Measurements from ENCODE around the gene IL12RB2.

IL12RB2 gene

DNA sequence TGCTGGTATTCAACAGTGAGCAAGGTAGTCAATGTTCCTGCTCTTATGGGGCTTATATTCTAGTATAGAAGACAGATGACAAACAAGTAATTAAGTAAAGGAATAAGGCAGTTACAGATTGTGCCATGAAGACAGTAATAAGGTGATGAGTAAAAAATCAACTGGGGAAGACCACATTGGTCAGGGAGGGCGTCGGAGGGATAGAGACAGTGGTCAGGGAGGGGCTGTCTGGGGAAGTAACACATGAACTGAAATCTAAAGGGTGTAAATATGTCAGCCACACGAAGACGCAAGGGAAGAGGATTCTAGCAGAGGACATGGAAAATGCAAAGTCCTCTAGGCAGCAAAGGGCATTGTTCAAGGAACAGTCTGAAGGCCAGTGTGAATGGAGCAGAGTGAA, 10.1 kb downstream of the IL12RB2 start (continued):
- TF ChIP-seq, protein P1, sequence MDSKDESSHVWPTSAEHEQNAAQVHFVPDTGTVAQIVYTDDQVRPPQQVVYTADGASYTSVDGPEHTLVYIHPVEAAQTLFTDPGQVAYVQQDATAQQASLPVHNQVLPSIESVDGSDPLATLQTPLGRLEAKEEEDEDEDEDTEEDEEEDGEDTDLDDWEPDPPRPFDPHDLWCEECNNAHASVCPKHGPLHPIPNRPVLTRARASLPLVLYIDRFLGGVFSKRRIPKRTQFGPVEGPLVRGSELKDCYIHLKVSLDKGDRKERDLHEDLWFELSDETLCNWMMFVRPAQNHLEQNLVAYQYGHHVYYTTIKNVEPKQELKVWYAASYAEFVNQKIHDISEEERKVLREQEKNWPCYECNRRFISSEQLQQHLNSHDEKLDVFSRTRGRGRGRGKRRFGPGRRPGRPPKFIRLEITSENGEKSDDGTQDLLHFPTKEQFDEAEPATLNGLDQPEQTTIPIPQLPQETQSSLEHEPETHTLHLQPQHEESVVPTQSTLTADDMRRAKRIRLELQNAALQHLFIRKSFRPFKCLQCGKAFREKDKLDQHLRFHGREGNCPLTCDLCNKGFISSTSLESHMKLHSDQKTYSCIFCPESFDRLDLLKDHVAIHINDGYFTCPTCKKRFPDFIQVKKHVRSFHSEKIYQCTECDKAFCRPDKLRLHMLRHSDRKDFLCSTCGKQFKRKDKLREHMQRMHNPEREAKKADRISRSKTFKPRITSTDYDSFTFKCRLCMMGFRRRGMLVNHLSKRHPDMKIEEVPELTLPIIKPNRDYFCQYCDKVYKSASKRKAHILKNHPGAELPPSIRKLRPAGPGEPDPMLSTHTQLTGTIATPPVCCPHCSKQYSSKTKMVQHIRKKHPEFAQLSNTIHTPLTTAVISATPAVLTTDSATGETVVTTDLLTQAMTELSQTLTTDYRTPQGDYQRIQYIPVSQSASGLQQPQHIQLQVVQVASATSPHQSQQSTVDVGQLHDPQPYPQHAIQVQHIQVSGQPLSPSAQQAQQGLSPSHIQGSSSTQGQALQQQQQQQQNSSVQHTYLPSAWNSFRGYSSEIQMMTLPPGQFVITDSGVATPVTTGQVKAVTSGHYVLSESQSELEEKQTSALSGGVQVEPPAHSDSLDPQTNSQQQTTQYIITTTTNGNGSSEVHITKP (tag by site-specific recombination; IDR thresholded peaks at IDR 0.05): no peak

DNA sequence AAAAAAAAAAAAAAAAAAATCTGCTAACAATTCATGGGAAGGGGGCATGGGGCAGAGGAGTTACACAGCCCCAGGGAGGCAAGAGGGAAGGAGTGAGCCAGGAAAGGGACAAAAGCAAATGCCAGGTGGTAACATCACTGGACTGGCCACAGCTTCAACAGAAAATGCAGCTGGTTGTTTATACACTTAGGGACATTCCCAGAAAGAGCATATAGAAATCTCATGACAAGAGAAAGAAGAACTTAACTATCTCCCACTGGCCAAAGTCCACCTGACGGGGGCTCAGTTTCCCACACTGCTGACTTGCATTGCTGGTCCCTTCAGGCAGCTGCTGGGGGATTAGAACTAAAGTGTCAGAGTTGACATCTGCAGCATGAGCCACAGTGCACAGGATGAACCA, 14.8 kb downstream of the IL12RB2 start:
- H3K4me1 ChIP-seq (ENCODE audit: control insufficient read depth, insufficient read depth, low read length): no peaks in the 10 kb centered on the region
- no peaks in the 10 kb centered on the region for H3K36me3 ChIP-seq (ENCODE audit: control insufficient read depth in 2 of 2, insufficient read depth in 1 of 2, low read length in 2 of 2)
- TF ChIP-seq ZNF670 (tag by site-specific recombination; IDR thresholded peaks at IDR 0.05; ENCODE audit: low read depth) (no peak), ZBTB20 (tag by site-specific recombination; IDR thresholded peaks at IDR 0.05) (no peak), SETDB1 (IDR thresholded peaks at IDR 0.05; ENCODE audit: insufficient read length, low read length) (no peak), ZNF549 (tag by site-specific recombination; IDR thresholded peaks at IDR 0.05) (no peak), ZNF837 (tag by site-specific recombination; IDR thresholded peaks at IDR 0.05) (no peak), IKZF3 (tag by site-specific recombination; IDR thresholded peaks at IDR 0.05) (no peak), ZNF624 (tag by site-specific recombination; IDR thresholded peaks at IDR 0.05) (no peak), ZBTB48 (tag by site-specific recombination; IDR thresholded peaks at IDR 0.05) (no peak)
- TF ChIP-seq, protein P2, sequence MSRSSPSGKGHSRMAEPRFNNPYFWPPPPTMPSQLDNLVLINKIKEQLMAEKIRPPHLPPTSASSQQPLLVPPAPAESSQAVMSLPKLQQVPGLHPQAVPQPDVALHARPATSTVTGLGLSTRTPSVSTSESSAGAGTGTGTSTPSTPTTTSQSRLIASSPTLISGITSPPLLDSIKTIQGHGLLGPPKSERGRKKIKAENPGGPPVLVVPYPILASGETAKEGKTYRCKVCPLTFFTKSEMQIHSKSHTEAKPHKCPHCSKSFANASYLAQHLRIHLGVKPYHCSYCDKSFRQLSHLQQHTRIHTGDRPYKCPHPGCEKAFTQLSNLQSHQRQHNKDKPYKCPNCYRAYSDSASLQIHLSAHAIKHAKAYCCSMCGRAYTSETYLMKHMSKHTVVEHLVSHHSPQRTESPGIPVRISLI (tag by site-specific recombination; IDR thresholded peaks at IDR 0.05): no peak
- TF ChIP-seq, protein P3, sequence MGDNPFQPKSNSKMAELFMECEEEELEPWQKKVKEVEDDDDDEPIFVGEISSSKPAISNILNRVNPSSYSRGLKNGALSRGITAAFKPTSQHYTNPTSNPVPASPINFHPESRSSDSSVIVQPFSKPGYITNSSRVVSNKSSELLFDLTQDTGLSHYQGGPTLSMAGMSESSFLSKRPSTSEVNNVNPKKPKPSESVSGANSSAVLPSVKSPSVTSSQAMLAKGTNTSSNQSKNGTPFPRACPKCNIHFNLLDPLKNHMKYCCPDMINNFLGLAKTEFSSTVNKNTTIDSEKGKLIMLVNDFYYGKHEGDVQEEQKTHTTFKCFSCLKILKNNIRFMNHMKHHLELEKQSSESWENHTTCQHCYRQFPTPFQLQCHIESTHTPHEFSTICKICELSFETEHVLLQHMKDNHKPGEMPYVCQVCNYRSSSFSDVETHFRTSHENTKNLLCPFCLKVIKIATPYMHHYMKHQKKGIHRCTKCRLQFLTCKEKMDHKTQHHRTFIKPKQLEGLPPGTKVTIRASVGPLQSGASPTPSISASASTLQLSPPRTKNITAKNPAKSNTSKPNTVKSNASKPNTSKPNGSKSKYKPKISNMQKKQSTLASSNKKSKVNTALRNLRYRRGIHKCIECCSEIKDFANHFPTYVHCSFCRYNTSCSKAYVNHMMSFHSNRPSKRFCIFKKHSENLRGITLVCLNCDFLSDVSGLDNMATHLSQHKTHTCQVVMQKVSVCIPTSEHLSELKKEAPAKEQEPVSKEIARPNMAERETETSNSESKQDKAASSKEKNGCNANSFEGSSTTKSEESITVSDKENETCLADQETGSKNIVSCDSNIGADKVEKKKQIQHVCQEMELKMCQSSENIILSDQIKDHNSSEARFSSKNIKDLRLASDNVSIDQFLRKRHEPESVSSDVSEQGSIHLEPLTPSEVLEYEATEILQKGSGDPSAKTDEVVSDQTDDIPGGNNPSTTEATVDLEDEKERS (tag by site-specific recombination; IDR thresholded peaks at IDR 0.05): no peak
- TF ChIP-seq, protein P4, sequence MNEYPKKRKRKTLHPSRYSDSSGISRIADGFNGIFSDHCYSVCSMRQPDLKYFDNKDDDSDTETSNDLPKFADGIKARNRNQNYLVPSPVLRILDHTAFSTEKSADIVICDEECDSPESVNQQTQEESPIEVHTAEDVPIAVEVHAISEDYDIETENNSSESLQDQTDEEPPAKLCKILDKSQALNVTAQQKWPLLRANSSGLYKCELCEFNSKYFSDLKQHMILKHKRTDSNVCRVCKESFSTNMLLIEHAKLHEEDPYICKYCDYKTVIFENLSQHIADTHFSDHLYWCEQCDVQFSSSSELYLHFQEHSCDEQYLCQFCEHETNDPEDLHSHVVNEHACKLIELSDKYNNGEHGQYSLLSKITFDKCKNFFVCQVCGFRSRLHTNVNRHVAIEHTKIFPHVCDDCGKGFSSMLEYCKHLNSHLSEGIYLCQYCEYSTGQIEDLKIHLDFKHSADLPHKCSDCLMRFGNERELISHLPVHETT (tag by site-specific recombination; IDR thresholded peaks at IDR 0.05): no peak
- H3K4me3 ChIP-seq (ENCODE audit: low read depth, low read length): no peak overlapping the region
- CTCF ChIA-PET: interaction anchor here (0.7 kb wide), 1 partner anchor 14 kb away, joined by 3 read pairs; no protein-coding TSS in a partner anchor
- POLR2A ChIA-PET: no interaction called here
- no peaks in the 10 kb centered on the region for H3K9me3 ChIP-seq (ENCODE audit: control insufficient read depth, insufficient read depth, low read depth, low read length)
- no peak overlapping the region for H3K27ac ChIP-seq (ENCODE audit: extremely low read depth, low read depth, low read length)

DNA sequence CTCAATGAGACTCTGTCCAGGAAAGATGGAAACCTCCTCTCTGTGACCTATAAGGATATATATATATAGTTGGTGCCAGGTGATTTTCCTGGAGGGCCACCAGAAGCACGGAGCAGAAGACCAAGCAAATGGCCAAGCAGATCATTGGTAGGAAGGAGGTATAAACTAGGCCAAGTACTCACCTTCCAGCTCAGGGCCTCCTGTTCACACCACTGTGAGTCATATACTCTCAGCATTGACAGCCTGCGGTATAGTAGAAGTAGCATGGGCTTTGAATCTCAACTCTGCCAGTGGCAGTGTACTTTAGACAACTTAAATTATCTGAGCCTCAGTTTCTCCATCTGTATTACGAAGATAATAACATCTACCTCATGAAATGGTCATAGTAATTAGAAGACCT, 15.4 kb downstream of the IL12RB2 start:
- no peaks in the 10 kb centered on the region for H3K4me1 ChIP-seq (ENCODE audit: control insufficient read depth, insufficient read depth, low read length)
- no peak overlapping the region for H3K4me3 ChIP-seq (ENCODE audit: low read depth, low read length)
- H3K27ac ChIP-seq (ENCODE audit: extremely low read depth, low read depth, low read length): no peak overlapping the region
- no peaks in the 10 kb centered on the region for H3K36me3 ChIP-seq (ENCODE audit: control insufficient read depth in 2 of 2, insufficient read depth in 1 of 2, low read length in 2 of 2)
- H3K9me3 ChIP-seq (ENCODE audit: control insufficient read depth, insufficient read depth, low read depth, low read length): no peaks in the 10 kb centered on the region
- CTCF ChIA-PET: interaction anchor here (0.6 kb wide), 1 partner anchor 105 kb away, joined by 3 read pairs; no protein-coding TSS in a partner anchor
- POLR2A ChIA-PET: no interaction called here
- TF ChIP-seq ZIC2 (tag by site-specific recombination; IDR thresholded peaks at IDR 0.05) (no peak), ZNF423 (tag by site-specific recombination; IDR thresholded peaks at IDR 0.05) (no peak), ZNF211 (tag by site-specific recombination; IDR thresholded peaks at IDR 0.05; ENCODE audit: low read depth) (no peak), ZNF701 (tag by site-specific recombination; IDR thresholded peaks at IDR 0.05) (no peak), ZNF223 (tag by site-specific recombination; IDR thresholded peaks at IDR 0.05) (no peak), ZNF843 (tag by site-specific recombination; IDR thresholded peaks at IDR 0.05) (no peak)
- TF ChIP-seq, protein P5, sequence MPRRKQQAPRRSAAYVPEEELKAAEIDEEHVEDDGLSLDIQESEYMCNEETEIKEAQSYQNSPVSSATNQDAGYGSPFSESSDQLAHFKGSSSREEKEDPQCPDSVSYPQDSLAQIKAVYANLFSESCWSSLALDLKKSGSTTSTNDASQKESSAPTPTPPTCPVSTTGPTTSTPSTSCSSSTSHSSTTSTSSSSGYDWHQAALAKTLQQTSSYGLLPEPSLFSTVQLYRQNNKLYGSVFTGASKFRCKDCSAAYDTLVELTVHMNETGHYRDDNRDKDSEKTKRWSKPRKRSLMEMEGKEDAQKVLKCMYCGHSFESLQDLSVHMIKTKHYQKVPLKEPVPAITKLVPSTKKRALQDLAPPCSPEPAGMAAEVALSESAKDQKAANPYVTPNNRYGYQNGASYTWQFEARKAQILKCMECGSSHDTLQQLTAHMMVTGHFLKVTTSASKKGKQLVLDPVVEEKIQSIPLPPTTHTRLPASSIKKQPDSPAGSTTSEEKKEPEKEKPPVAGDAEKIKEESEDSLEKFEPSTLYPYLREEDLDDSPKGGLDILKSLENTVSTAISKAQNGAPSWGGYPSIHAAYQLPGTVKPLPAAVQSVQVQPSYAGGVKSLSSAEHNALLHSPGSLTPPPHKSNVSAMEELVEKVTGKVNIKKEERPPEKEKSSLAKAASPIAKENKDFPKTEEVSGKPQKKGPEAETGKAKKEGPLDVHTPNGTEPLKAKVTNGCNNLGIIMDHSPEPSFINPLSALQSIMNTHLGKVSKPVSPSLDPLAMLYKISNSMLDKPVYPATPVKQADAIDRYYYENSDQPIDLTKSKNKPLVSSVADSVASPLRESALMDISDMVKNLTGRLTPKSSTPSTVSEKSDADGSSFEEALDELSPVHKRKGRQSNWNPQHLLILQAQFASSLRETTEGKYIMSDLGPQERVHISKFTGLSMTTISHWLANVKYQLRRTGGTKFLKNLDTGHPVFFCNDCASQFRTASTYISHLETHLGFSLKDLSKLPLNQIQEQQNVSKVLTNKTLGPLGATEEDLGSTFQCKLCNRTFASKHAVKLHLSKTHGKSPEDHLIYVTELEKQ (tag by site-specific recombination; IDR thresholded peaks at IDR 0.05; ENCODE audit: borderline replicate concordance): no peak
- TF ChIP-seq, protein P6, sequence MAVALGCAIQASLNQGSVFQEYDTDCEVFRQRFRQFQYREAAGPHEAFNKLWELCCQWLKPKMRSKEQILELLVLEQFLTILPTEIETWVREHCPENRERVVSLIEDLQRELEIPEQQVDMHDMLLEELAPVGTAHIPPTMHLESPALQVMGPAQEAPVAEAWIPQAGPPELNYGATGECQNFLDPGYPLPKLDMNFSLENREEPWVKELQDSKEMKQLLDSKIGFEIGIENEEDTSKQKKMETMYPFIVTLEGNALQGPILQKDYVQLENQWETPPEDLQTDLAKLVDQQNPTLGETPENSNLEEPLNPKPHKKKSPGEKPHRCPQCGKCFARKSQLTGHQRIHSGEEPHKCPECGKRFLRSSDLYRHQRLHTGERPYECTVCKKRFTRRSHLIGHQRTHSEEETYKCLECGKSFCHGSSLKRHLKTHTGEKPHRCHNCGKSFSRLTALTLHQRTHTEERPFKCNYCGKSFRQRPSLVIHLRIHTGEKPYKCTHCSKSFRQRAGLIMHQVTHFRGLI (tag by site-specific recombination; IDR thresholded peaks at IDR 0.05): no peak

Data from HEK293 (cell line).